Measurements from ENCODE around the gene HDLBP.
"Not testable (repeated sequence)": the region's sequence is repeated elsewhere in the genome, so short reads cannot be mapped to it uniquely, and the experiment has no call there.

The HDLBP gene

GRCh38 chr2:241296767-241297166 lies 18.7 kb downstream of the HDLBP start:
- TF ChIP-seq, protein P1, sequence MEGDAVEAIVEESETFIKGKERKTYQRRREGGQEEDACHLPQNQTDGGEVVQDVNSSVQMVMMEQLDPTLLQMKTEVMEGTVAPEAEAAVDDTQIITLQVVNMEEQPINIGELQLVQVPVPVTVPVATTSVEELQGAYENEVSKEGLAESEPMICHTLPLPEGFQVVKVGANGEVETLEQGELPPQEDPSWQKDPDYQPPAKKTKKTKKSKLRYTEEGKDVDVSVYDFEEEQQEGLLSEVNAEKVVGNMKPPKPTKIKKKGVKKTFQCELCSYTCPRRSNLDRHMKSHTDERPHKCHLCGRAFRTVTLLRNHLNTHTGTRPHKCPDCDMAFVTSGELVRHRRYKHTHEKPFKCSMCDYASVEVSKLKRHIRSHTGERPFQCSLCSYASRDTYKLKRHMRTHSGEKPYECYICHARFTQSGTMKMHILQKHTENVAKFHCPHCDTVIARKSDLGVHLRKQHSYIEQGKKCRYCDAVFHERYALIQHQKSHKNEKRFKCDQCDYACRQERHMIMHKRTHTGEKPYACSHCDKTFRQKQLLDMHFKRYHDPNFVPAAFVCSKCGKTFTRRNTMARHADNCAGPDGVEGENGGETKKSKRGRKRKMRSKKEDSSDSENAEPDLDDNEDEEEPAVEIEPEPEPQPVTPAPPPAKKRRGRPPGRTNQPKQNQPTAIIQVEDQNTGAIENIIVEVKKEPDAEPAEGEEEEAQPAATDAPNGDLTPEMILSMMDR (IDR thresholded peaks at IDR 0.05; ENCODE audit: insufficient read depth, low read length, poor library complexity, severe bottlenecking), result no peak
- TF ChIP-seq EZH2phosphoT487 (conservative IDR thresholded peaks at IDR 0.05; ENCODE audit: low read length), result no peak
- H3K4me2 ChIP-seq (ENCODE audit: low read depth, low read length, poor library complexity, severe bottlenecking), result no peak overlapping the region
- peaks cover 10% of the 10 kb centered on the region; the same call in 1 of the 2 replicates for H4K20me1 ChIP-seq (ENCODE audit: low read depth, low read length)

GRCh38 chr2:241295326-241296095 lies 20.0 kb downstream of the HDLBP start:
- Histone ChIP-seq H4K20me1 (ENCODE audit: low read depth, low read length) (peaks cover 8% of the 10 kb centered on the region; the same call in 1 of the 2 replicates), H3K27me3 (ENCODE audit: low read length) (no peaks in the 10 kb centered on the region), H3K9me2 (replicated peaks; ENCODE audit: insufficient read depth, low read length) (no peaks in the 10 kb centered on the region), H3K36me3 (ENCODE audit: low read length) (no peaks in the 10 kb centered on the region), H2AFZ (ENCODE audit: low read depth, low read length, severe bottlenecking) (no peak overlapping the region), H3K79me2 (ENCODE audit: insufficient read depth, low read length) (peaks cover 96% of the 10 kb centered on the region), H3K9me3 (ENCODE audit: insufficient read depth, low read length) (no peaks in the 10 kb centered on the region), H3K27ac (ENCODE audit: low read depth, low read length) (no peak overlapping the region), H3F3A (ENCODE audit: insufficient read depth) (peaks cover 5% of the 10 kb centered on the region; the same call in 1 of the 2 replicates), H3K4me2 (ENCODE audit: low read depth, low read length, poor library complexity, severe bottlenecking) (no peak overlapping the region), H3K4me3 (ENCODE audit: insufficient read depth, low read length, poor library complexity, severe bottlenecking) (no peak overlapping the region), H3K9ac (ENCODE audit: low read length) (no peak overlapping the region)
- no peak for TF ChIP-seq EZH2phosphoT487 (conservative IDR thresholded peaks at IDR 0.05; ENCODE audit: low read length)
- TF ChIP-seq, protein P1 (IDR thresholded peaks at IDR 0.05; ENCODE audit: insufficient read depth, low read length, poor library complexity, severe bottlenecking), result no peak

More at GRCh38 chr2:241296767-241297166, 18.7 kb downstream of the HDLBP start:
- Histone ChIP-seq H3K27ac (ENCODE audit: low read depth, low read length) (no peak overlapping the region), H2AFZ (ENCODE audit: low read depth, low read length, severe bottlenecking) (no peak overlapping the region), H3K9ac (ENCODE audit: low read length) (no peak overlapping the region), H3K9me2 (replicated peaks; ENCODE audit: insufficient read depth, low read length) (no peaks in the 10 kb centered on the region), H3K36me3 (ENCODE audit: low read length) (no peaks in the 10 kb centered on the region), H3K27me3 (ENCODE audit: low read length) (no peaks in the 10 kb centered on the region), H3F3A (ENCODE audit: insufficient read depth) (no peaks in the 10 kb centered on the region), H3K4me3 (ENCODE audit: insufficient read depth, low read length, poor library complexity, severe bottlenecking) (no peak overlapping the region), H3K79me2 (ENCODE audit: insufficient read depth, low read length) (peaks cover 94% of the 10 kb centered on the region), H3K9me3 (ENCODE audit: insufficient read depth, low read length) (no peaks in the 10 kb centered on the region)

GRCh38 chr2:241293378-241293797 lies 22.1 kb downstream of the HDLBP start:
- H3K27ac ChIP-seq (ENCODE audit: low read depth, low read length); H3F3A ChIP-seq (ENCODE audit: insufficient read depth); H3K9me2 ChIP-seq (replicated peaks; ENCODE audit: insufficient read depth, low read length); H3K36me3 ChIP-seq (ENCODE audit: low read length); H3K4me3 ChIP-seq (ENCODE audit: insufficient read depth, low read length, poor library complexity, severe bottlenecking); H2AFZ ChIP-seq (ENCODE audit: low read depth, low read length, severe bottlenecking); H3K4me2 ChIP-seq (ENCODE audit: low read depth, low read length, poor library complexity, severe bottlenecking); H3K27me3 ChIP-seq (ENCODE audit: low read length); H3K9me3 ChIP-seq (ENCODE audit: insufficient read depth, low read length); H4K20me1 ChIP-seq (ENCODE audit: low read depth, low read length); H3K9ac ChIP-seq (ENCODE audit: low read length): not testable (repeated sequence)
- H3K79me2 ChIP-seq (ENCODE audit: insufficient read depth, low read length), result peaks cover 96% of the 10 kb centered on the region

GRCh38 chr2:241291977-241292376 lies 23.5 kb downstream of the HDLBP start:
- H2AFZ ChIP-seq (ENCODE audit: low read depth, low read length, severe bottlenecking), result no peak overlapping the region
- no peaks in the 10 kb centered on the region for H3K27me3 ChIP-seq (ENCODE audit: low read length)
- no peak overlapping the region for H3K9ac ChIP-seq (ENCODE audit: low read length)
- no peaks in the 10 kb centered on the region for H3K9me3 ChIP-seq (ENCODE audit: insufficient read depth, low read length)
- no peaks in the 10 kb centered on the region for H3K36me3 ChIP-seq (ENCODE audit: low read length)
- H4K20me1 ChIP-seq (ENCODE audit: low read depth, low read length), result peaks cover 8% of the 10 kb centered on the region; the same call in 1 of the 2 replicates
- H3K4me3 ChIP-seq (ENCODE audit: insufficient read depth, low read length, poor library complexity, severe bottlenecking), result no peak overlapping the region
- no peak overlapping the region for H3K27ac ChIP-seq (ENCODE audit: low read depth, low read length)
- peaks cover 5% of the 10 kb centered on the region; the same call in 1 of the 2 replicates for H3F3A ChIP-seq (ENCODE audit: insufficient read depth)
- H3K9me2 ChIP-seq (replicated peaks; ENCODE audit: insufficient read depth, low read length), result no peaks in the 10 kb centered on the region
- TF ChIP-seq, protein P1 (IDR thresholded peaks at IDR 0.05; ENCODE audit: insufficient read depth, low read length, poor library complexity, severe bottlenecking), result no peak
- TF ChIP-seq EZH2phosphoT487 (conservative IDR thresholded peaks at IDR 0.05; ENCODE audit: low read length), result no peak
- H3K4me2 ChIP-seq (ENCODE audit: low read depth, low read length, poor library complexity, severe bottlenecking), result no peak overlapping the region
- H3K79me2 ChIP-seq (ENCODE audit: insufficient read depth, low read length), result peaks cover 100% of the 10 kb centered on the region

All from SU-DHL-6 (cell line).